Measurements from ENCODE around the gene ZFYVE19.

- TF ChIP-seq CTCF (IDR thresholded peaks at IDR 0.05; ENCODE audit: low read depth, low read length) (no peak), POLR2A (IDR thresholded peaks at IDR 0.05; ENCODE audit: extremely low read depth, insufficient read length) (no peak)
Observed at GRCh38 chr15:40812721-40813425, 6.0 kb downstream of the ZFYVE19 start.
